NCI-H1092 (cell line): ENCODE data around the gene KIAA1755.

Source experiments
- DNase-seq: peaks from one replicate; lab custom pipeline; 2025; lab: John Stamatoyannopoulos, UW

Gene KIAA1755

GRCh38 chr20:38165966-38166702, 94.4 kb downstream of the KIAA1755 start:
- no peak for DNase-seq

GRCh38 chr20:38165089-38165965, 95.2 kb downstream of the KIAA1755 start, which contains the start of gene TGM2:
Gene TGM2 (minus strand): TSS chr20:38165270. CDS start chr20:38165198, 72 bp downstream.
- DNase-seq, result peak; percentile 12

GRCh38 chr20:38164624-38165088, 95.9 kb downstream of the KIAA1755 start:
- no peak for DNase-seq

- no peak for DNase-seq
Observed at GRCh38 chr20:38164069-38164468, 96.5 kb downstream of the KIAA1755 start.

GRCh38 chr20:38162878-38163875, 97.4 kb downstream of the KIAA1755 start:
- no peak for DNase-seq

GRCh38 chr20:38162149-38162548, 98.4 kb downstream of the KIAA1755 start:
- no peak for DNase-seq

- DNase-seq, result no peak
Observed at GRCh38 chr20:38161412-38161774, 99.1 kb downstream of the KIAA1755 start.
